OCI-LY1 (cell line): ENCODE measurements around the gene GRK4.

ENCODE experiments used
- CTCF ChIP-seq: fragments of 200-600 bp; sonication (generic), shearing (Covaris generic); IDR thresholded peaks from 2 replicates; pipeline ENCODE4 v1.5.1; 2017; ENCODE audit warnings: mild to moderate bottlenecking, antibody characterized with exemption, low read length, moderate library complexity, mixed read lengths
- EZH2 ChIP-seq: fragments of 200-600 bp; sonication (generic), shearing (Covaris generic); IDR thresholded peaks from 2 replicates; pipeline ENCODE4 v1.8.0; 2017; ENCODE audit warnings: borderline replicate concordance, mixed run types, mild to moderate bottlenecking, antibody characterized with exemption, low read length, moderate library complexity, mixed read lengths

- TF ChIP-seq CTCF = no peak
- no peak for TF ChIP-seq EZH2
Measured at GRCh38 chr4:3083732-3084131, 120.4 kb downstream of the GRK4 start.
